ENCODE measurements around the gene HDLBP.

Gene HDLBP

DNA sequence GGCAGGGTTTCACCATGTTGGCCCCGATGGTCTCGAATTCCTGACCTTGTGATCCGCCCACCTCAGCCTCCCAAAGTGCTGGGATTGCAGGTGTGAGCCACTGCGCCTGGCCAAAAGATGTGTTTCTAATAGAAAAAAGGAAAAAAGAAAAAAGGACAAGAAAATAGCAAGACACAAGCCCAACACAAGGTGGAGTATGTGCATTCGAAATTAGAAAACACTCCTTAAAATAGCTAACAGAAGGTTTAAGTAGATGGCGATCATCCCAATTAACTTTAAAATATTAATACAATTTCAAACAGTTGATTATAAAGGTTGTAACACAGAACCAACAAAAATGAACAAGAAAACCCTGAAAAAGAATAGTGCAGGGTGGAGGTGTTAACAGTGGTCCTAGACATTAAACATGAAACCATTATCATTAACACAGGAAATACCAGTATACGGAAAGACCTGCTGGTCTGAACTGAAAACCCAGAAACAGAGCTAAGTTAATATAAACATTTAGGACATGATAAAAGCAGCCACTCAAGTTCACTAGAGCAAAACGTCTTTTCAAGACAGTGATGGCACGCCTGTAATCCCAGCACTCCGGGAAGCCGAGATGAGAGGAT, 57.9 kb downstream of the HDLBP start:
- no peak for ATAC-seq
- TF ChIP-seq ZFP3 (CRISPR knock-in tag; IDR thresholded peaks at IDR 0.05) (no peak), ESRRG (CRISPR knock-in tag; IDR thresholded peaks at IDR 0.05) (no peak), CSDC2 (CRISPR knock-in tag; IDR thresholded peaks at IDR 0.05) (no peak), BACH2 (CRISPR knock-in tag; IDR thresholded peaks at IDR 0.05; ENCODE audit: borderline replicate concordance) (no peak), ISL1 (CRISPR knock-in tag; IDR thresholded peaks at IDR 0.05) (no peak), ZFP30 (CRISPR knock-in tag; IDR thresholded peaks at IDR 0.05) (no peak), SNAI2 (CRISPR knock-in tag; IDR thresholded peaks at IDR 0.05) (no peak), TOX (CRISPR knock-in tag; IDR thresholded peaks at IDR 0.05; ENCODE audit: borderline replicate concordance) (no peak), TCF4 (CRISPR knock-in tag; IDR thresholded peaks at IDR 0.05; ENCODE audit: borderline replicate concordance) (no peak), ZNF70 (CRISPR knock-in tag; IDR thresholded peaks at IDR 0.05) (no peak), PPARA (CRISPR knock-in tag; IDR thresholded peaks at IDR 0.05; ENCODE audit: borderline replicate concordance) (no peak), RARB (CRISPR knock-in tag; IDR thresholded peaks at IDR 0.05) (no peak)
- TF ChIP-seq, protein P1, sequence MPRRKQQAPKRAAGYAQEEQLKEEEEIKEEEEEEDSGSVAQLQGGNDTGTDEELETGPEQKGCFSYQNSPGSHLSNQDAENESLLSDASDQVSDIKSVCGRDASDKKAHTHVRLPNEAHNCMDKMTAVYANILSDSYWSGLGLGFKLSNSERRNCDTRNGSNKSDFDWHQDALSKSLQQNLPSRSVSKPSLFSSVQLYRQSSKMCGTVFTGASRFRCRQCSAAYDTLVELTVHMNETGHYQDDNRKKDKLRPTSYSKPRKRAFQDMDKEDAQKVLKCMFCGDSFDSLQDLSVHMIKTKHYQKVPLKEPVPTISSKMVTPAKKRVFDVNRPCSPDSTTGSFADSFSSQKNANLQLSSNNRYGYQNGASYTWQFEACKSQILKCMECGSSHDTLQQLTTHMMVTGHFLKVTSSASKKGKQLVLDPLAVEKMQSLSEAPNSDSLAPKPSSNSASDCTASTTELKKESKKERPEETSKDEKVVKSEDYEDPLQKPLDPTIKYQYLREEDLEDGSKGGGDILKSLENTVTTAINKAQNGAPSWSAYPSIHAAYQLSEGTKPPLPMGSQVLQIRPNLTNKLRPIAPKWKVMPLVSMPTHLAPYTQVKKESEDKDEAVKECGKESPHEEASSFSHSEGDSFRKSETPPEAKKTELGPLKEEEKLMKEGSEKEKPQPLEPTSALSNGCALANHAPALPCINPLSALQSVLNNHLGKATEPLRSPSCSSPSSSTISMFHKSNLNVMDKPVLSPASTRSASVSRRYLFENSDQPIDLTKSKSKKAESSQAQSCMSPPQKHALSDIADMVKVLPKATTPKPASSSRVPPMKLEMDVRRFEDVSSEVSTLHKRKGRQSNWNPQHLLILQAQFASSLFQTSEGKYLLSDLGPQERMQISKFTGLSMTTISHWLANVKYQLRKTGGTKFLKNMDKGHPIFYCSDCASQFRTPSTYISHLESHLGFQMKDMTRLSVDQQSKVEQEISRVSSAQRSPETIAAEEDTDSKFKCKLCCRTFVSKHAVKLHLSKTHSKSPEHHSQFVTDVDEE (CRISPR knock-in tag; IDR thresholded peaks at IDR 0.05), result no peak
- TF ChIP-seq, protein P2, sequence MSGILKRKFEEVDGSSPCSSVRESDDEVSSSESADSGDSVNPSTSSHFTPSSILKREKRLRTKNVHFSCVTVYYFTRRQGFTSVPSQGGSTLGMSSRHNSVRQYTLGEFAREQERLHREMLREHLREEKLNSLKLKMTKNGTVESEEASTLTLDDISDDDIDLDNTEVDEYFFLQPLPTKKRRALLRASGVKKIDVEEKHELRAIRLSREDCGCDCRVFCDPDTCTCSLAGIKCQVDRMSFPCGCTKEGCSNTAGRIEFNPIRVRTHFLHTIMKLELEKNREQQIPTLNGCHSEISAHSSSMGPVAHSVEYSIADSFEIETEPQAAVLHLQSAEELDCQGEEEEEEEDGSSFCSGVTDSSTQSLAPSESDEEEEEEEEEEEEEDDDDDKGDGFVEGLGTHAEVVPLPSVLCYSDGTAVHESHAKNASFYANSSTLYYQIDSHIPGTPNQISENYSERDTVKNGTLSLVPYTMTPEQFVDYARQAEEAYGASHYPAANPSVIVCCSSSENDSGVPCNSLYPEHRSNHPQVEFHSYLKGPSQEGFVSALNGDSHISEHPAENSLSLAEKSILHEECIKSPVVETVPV (CRISPR knock-in tag; IDR thresholded peaks at IDR 0.05), result no peak
- TF ChIP-seq, protein P3, sequence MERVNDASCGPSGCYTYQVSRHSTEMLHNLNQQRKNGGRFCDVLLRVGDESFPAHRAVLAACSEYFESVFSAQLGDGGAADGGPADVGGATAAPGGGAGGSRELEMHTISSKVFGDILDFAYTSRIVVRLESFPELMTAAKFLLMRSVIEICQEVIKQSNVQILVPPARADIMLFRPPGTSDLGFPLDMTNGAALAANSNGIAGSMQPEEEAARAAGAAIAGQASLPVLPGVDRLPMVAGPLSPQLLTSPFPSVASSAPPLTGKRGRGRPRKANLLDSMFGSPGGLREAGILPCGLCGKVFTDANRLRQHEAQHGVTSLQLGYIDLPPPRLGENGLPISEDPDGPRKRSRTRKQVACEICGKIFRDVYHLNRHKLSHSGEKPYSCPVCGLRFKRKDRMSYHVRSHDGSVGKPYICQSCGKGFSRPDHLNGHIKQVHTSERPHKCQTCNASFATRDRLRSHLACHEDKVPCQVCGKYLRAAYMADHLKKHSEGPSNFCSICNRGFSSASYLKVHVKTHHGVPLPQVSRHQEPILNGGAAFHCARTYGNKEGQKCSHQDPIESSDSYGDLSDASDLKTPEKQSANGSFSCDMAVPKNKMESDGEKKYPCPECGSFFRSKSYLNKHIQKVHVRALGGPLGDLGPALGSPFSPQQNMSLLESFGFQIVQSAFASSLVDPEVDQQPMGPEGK (CRISPR knock-in tag; IDR thresholded peaks at IDR 0.05; ENCODE audit: borderline replicate concordance), result no peak
- TF ChIP-seq, protein P4, sequence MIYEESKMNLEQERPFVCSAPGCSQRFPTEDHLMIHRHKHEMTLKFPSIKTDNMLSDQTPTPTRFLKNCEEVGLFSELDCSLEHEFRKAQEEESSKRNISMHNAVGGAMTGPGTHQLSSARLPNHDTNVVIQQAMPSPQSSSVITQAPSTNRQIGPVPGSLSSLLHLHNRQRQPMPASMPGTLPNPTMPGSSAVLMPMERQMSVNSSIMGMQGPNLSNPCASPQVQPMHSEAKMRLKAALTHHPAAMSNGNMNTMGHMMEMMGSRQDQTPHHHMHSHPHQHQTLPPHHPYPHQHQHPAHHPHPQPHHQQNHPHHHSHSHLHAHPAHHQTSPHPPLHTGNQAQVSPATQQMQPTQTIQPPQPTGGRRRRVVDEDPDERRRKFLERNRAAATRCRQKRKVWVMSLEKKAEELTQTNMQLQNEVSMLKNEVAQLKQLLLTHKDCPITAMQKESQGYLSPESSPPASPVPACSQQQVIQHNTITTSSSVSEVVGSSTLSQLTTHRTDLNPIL (CRISPR knock-in tag; IDR thresholded peaks at IDR 0.05; ENCODE audit: low read depth), result no peak
- TF ChIP-seq, protein P5, sequence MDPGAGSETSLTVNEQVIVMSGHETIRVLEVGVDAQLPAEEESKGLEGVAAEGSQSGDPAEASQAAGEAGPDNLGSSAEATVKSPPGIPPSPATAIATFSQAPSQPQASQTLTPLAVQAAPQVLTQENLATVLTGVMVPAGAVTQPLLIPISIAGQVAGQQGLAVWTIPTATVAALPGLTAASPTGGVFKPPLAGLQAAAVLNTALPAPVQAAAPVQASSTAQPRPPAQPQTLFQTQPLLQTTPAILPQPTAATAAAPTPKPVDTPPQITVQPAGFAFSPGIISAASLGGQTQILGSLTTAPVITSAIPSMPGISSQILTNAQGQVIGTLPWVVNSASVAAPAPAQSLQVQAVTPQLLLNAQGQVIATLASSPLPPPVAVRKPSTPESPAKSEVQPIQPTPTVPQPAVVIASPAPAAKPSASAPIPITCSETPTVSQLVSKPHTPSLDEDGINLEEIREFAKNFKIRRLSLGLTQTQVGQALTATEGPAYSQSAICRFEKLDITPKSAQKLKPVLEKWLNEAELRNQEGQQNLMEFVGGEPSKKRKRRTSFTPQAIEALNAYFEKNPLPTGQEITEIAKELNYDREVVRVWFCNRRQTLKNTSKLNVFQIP (CRISPR knock-in tag; IDR thresholded peaks at IDR 0.05; ENCODE audit: borderline replicate concordance, low read depth), result no peak

DNA sequence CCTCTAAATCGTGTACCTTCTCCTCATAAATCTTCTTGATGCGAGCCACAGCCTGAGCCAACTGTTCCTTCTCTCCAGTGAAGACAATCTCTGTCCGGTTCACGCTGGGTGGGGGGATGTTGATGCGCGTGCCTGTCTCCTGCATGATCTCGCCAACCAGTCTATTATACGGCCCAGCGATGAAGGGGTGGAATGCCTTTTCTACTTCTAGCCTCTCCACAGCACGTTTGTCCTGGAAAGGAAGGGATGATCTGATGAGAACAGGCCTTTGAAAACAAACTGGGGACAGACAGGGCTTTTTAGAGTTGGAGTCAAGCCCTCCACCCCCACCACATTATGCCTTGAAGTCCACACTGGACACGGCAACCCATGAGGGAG, 59.3 kb downstream of the HDLBP start:
- no peak for ATAC-seq
- TF ChIP-seq, protein P3 (CRISPR knock-in tag; IDR thresholded peaks at IDR 0.05; ENCODE audit: borderline replicate concordance), result no peak
- TF ChIP-seq TOX (CRISPR knock-in tag; IDR thresholded peaks at IDR 0.05; ENCODE audit: borderline replicate concordance) (no peak), PPARA (CRISPR knock-in tag; IDR thresholded peaks at IDR 0.05; ENCODE audit: borderline replicate concordance) (no peak), ESRRG (CRISPR knock-in tag; IDR thresholded peaks at IDR 0.05) (no peak), TCF4 (CRISPR knock-in tag; IDR thresholded peaks at IDR 0.05; ENCODE audit: borderline replicate concordance) (no peak), ARNTL (CRISPR knock-in tag; IDR thresholded peaks at IDR 0.05; ENCODE audit: borderline replicate concordance, low read depth) (no peak), GLIS3 (CRISPR knock-in tag; IDR thresholded peaks at IDR 0.05) (no peak), SNAI2 (CRISPR knock-in tag; IDR thresholded peaks at IDR 0.05) (no peak), BACH2 (CRISPR knock-in tag; IDR thresholded peaks at IDR 0.05; ENCODE audit: borderline replicate concordance) (no peak)
- TF ChIP-seq, protein P2 (CRISPR knock-in tag; IDR thresholded peaks at IDR 0.05), result no peak
- TF ChIP-seq, protein P4 (CRISPR knock-in tag; IDR thresholded peaks at IDR 0.05; ENCODE audit: low read depth), result no peak
- TF ChIP-seq, protein P5 (CRISPR knock-in tag; IDR thresholded peaks at IDR 0.05; ENCODE audit: borderline replicate concordance, low read depth), result no peak
